HG02938 (cell line): Measurements from ENCODE around the gene SLC22A23.
"Not testable (repeated sequence)": the region's sequence is repeated elsewhere in the genome, so short reads cannot be mapped to it uniquely, and the experiment has no call there.

Experiments used
- ATAC-seq: cut with Tn5 transposase; IDR thresholded peaks from one replicate; pipeline ENCODE4 v1.9.1; 2021; ENCODE audit warnings: mild to moderate bottlenecking, moderate library complexity; ENCODE audit not compliant: unreplicated experiment

SLC22A23 gene

DNA sequence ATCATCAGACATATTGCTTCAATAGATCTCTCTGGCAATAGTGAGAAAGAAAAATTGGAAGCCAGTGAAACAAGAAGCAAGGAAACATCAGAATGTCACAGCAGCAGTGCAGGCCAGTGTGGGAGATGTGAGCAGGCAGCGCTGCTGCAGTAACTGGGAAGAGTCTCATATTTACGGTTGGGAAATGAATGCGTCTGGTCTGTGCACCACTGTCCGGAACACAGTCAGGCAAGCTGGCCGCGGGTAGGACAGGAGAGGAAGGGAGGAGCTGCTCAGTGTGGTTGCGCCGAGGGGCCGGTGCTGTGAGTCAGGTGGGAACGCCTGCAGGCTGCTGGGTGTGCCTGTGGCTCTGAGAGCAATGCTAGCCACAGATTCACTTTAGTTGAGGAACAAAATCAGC lies 204.5 kb downstream of the SLC22A23 start:
- no peak for ATAC-seq

GRCh38 chr6:3251462-3252314 lies 205.2 kb downstream of the SLC22A23 start:
- peak; percentile 77 for ATAC-seq

GRCh38 chr6:3250231-3250675 lies 206.6 kb downstream of the SLC22A23 start:
- no peak for ATAC-seq

DNA sequence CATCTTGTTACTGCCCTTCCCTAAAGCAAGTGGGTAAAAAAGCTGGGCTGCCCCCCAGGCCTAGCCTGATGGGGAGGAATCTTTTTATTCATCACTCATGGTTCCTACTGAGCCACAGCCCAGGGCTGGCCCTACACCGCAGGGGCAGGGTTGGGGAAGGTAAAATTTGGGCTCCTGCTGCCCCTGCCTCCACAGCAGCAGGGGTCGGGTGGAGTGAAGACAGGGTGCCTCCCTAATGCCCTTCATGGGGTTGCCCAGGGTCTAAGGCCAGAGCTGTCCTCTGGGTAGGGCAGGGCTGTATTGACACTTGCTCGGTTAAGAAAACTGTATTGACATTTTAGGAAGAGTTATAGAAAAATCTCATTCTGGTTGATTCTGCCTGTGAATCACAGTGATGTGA lies 207.0 kb downstream of the SLC22A23 start:
- no peak for ATAC-seq

- ATAC-seq, result no peak
Observed at GRCh38 chr6:3247255-3248146, 209.3 kb downstream of the SLC22A23 start.

GRCh38 chr6:3245216-3245615 lies 211.6 kb downstream of the SLC22A23 start:
- no peak for ATAC-seq

DNA sequence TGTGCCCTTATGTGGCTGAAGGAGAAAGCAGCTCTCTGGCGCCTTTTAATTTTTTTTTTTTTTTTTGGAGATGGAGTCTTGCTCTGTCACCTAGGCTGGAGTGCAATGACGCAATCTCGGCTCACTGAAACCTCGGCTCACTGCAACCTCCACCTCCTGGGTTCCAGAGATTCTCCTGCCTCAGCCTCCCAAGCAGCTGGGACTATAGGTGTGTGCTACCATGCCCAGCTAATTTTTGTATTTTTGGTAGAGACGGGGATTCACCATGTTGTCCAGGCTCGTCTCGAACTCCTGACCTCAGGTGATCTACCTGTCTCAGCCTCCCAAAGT lies 212.1 kb downstream of the SLC22A23 start:
- not testable (repeated sequence) for ATAC-seq

- ATAC-seq, result no peak
Observed at GRCh38 chr6:3244003-3244831, 212.6 kb downstream of the SLC22A23 start.

- no peak for ATAC-seq
Observed at GRCh38 chr6:3242768-3243167, 214.1 kb downstream of the SLC22A23 start.

GRCh38 chr6:3241745-3242144 lies 215.1 kb downstream of the SLC22A23 start:
- ATAC-seq, result not testable (repeated sequence)

DNA sequence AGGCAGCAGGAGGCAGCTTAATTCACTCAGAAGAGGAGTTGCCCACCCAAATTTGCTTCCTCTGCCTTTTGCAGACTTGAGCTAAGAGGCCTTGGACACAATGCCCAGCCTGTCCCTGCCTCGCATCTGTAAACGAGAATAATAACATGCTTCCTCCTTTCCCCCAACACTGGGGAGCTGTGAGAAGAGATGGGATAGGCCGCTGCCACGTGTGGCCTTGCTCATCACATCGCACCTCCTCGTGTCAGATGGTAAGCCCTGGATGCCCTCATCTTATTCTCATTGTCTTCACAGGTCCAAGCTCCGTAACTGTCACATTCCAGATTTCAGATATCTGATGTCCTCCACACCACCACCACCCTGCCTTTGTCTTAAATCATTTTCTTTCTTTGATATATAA lies 216.3 kb downstream of the SLC22A23 start:
- no peak for ATAC-seq

DNA sequence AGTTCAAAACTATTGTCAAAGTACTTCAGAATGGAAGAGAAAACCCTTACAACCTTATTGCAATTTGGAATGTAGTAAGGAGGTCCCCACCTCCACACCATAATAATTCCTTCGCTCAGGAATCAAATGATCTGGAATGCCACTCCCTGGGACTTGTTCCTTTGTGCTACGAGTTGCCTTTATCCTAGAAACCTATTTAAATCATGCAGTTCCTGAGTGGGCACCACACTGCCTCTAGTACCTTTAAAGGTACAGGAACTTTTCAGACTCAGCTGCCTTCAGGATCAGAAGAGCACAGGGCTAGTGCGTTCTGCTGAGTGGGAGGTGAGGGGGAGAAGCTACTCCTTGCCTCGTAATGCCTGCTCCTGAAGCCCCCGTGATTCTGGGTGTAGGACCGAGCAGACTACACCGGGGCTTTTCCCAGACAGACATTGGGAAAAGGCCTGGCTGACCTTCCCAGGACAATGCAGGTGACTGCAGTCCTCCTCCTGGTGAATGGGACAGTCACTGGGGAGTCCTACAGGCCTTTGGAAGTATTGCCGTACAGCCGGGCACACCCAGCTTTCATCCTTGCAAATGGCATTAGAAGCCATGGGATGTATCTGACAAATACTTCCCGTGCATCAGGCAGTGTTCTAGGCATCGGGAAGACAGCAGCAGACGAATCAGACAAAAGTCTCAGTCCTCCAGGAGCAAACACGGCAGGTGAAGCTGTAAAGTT lies 217.6 kb downstream of the SLC22A23 start:
- no peak for ATAC-seq

DNA sequence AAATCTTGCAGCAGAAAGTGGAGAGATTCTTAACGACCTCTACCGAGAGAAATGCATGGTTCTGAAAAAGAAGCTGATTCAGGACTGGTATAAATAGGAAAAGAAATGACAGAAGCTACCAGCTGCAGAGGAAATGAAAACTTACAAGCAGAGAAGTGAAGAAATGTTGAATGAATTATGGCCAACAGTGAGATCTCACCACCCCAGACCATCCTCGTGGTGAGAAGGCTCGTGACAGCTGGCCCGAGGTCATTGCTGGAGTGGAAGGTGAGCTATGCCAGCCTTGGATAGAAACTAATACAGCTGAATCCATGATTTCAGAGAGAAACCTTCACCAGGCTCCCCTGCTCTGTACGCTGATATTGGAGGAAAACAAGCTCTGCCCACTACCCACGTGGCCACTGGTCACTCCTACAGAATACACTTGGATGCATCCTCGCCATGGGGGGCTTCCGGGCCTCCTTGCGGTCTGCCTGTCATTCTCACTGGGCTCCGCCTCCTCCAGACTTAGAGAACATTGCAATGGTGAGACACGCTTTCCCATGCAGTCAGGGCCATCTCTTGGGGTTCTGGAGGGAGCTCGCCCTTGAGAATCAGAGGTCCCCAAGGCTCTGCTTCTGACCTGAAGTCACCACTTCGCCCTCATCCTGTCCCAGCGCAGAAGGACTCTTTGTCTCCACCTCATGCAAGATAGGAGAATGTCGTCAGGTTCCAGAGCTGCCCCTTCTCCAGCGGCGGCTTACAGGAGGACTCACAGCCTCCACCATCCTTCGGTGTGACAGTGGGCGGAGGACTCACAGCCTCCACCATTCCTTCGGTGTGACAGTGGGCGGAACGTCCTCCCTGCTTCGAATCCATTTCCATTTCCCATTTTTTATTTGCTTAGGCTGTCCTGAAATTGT lies 218.8 kb downstream of the SLC22A23 start:
- no peak for ATAC-seq

DNA sequence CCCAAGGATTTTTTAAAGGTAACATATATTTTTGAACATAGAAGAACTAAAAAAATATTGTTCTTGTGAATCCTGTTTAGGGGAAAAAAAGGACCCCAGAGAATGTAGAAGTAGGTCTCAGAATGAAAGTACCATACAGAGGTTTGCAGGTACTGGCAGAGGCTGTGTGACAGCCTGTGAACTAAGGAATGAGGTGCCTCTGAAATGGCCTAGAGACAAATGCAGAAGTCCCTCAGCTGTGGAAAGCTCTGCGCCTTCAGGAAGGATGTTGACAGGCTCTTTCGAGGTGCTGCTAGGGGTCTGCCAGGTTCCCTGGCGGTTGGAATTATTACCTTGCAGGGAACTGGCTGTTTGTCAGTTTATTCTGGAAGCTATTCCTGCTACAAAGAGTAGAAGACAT lies 220.8 kb downstream of the SLC22A23 start:
- no peak for ATAC-seq

DNA sequence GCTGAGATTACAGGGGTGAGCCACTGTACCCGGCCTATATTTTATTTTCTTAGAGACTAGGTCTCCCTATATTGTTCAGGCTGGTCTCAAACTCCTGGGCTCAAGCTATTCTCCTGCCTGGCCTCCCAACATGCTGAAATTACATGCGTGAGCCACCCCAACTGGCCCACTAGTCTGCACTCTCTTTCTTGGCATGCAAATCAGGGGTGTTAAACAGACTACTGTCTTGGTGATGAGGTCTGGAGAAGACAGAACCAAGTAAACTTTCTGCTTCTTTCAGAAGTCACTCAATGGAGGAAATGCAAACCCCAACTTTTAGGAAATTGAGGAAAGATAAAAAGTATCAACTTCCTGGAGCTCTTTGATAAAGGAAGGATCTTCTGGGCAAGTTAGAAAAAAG lies 221.4 kb downstream of the SLC22A23 start:
- ATAC-seq, result no peak

- ATAC-seq, result no peak
Observed at GRCh38 chr6:3233904-3234303, 222.9 kb downstream of the SLC22A23 start.

DNA sequence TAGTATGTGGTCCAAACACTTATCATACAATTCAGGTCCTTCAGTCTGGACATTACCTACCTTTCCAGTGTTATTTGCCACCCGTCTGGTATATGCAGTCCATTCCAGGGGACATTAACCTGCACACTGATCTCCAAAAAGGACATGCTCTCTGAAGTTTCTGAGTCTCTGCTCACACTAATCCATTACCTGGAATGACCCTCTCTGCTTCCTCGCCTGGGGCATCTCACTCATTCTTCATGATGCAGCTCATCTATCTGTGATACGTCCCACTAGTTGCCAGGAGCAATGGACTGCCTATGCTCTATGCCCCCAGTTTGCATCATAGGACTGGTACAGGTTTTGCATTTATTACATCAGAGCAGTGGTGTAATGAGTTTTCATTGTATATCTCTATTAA lies 223.5 kb downstream of the SLC22A23 start:
- ATAC-seq, result no peak

DNA sequence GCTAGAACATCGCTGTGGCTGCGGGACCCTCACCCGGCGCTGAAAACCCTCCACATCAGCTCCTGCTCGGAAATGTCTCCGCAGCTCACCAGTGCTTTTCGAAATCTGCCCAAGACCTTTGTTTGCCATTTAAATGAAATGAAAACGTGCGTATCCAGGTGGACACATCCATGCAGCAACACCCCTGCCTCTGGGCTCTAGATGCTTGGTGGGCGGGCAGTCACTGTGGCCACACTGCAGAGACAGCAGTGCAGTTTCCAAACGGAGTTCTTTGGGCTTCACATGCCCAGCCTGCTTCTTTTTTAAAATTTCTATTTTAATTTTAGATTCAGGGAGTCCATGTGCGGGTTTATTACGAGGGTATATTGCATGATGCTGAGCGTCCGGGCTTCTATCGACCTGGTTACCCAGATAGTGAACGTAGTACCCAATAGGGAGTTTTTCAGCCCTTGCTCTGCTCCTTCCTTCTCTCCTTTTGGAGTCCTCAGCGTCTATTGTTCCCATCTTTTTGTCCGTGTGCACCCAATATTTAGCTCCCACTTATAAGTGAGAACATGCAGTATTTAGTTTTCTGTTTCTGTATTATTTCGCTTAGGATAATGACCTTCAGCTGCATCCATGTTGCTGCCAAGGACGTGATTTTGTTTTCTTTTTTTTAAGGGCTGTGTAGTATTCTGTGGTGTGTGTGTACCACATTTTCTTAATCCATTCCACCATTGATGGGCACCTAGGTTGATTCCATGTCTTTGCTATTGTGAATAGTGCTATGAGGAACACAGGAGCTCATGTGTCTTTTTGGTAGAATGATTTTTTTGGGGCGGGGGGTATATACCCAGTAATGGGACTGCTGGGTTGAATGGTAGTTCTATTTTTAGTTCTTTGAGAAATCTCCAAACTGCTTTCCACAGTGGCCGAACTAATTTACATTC lies 224.6 kb downstream of the SLC22A23 start:
- ATAC-seq, result no peak
